Measurements from ENCODE around the gene TSKU. TPM values are rescaled to one million over a fixed set of nuclear protein-coding genes. Genes with fewer than 3 reads are reported as not detected.

The TSKU gene
- polyA plus RNA-seq, 3 donors, result not detected

GRCh38 chr11:76794371-76795289, 11.5 kb downstream of the TSKU start:
- H3K9me3 Mint-ChIP-seq, result peaks cover 2 to 8% (median 6%) of the 10 kb centered on the region in 7 donors
- H4K20me1 ChIP-seq (ENCODE audit: insufficient read depth, low read length), result no peaks in the 10 kb centered on the region
- no peak overlapping the region for H2AFZ ChIP-seq (ENCODE audit: insufficient read depth, low read depth, low read length, poor library complexity, severe bottlenecking)

More at GRCh38 chr11:76794371-76795289, 11.5 kb downstream of the TSKU start:
- intact Hi-C loops (cut with micrococcal nuclease), result loop anchor here in 1 of 2 donors (5.0 kb wide), 1 partner anchor 72 kb away; no protein-coding TSS in a partner anchor
- Mint-ChIP-seq H3K4me1 (peaks cover 17% of the 10 kb centered on the region), H3K4me3 (no peak overlapping the region), H3K36me3 (no peaks in the 10 kb centered on the region), H3K27ac (no peak overlapping the region), H3K27me3 (ENCODE audit: low read depth in 3 of 3) (peaks cover 13 to 17% (median 14%) of the 10 kb centered on the region in 3 donors)
- Histone ChIP-seq H3K9ac (ENCODE audit: insufficient read depth, low read length, poor library complexity, severe bottlenecking) (no peak overlapping the region), H3K9me3 (replicated peaks in 1 of 2; ENCODE audit: control insufficient read depth in 1 of 2, insufficient read depth in 1 of 2, low read length in 2 of 2) (peaks cover 0 to 6% of the 10 kb centered on the region in 2 donors), H3K79me2 (ENCODE audit: insufficient read depth, low read length) (no peaks in the 10 kb centered on the region), H3K4me2 (replicated peaks; ENCODE audit: extremely low read depth, low read length, poor library complexity, severe bottlenecking) (no peak overlapping the region), H3K4me3 (replicated peaks in 1 of 3; ENCODE audit: low read depth in 2 of 3, low read length in 3 of 3) (no peak overlapping the region), H3K27ac (ENCODE audit: low read depth in 1 of 2, low read length in 2 of 2) (no peak overlapping the region), H3K36me3 (replicated peaks in 1 of 2; ENCODE audit: control insufficient read depth in 1 of 2, insufficient read depth in 2 of 2, low read length in 2 of 2) (no peaks in the 10 kb centered on the region), H3K27me3 (ENCODE audit: control insufficient read depth in 2 of 2, insufficient read depth in 2 of 2, low read length in 2 of 2) (peaks cover 0 to 5% of the 10 kb centered on the region in 2 donors), H3K4me1 (ENCODE audit: control insufficient read depth in 1 of 2, insufficient read depth in 2 of 2, low read length in 2 of 2) (peaks cover 8 to 14% of the 10 kb centered on the region in 2 donors)
- 100% methylated on average over 10 of the region's 12 CpGs for WGBS (ENCODE audit: insufficient coverage)
- TF ChIP-seq CTCF (IDR thresholded peaks at IDR 0.05), result no peak
- DNase-seq, result no peak

Data from CD14-positive monocyte (primary cell).